ENCODE measurements around the gene NT5C2.
"Not testable (repeated sequence)": the region's sequence is repeated elsewhere in the genome, so short reads cannot be mapped to it uniquely, and the experiment has no call there.

Gene NT5C2

GRCh38 chr10:103193820-103194529 is 903 bp upstream of the NT5C2 start:
- peak overlapping the region; percentile 60 for H3K4me3 ChIP-seq (ENCODE audit: low read depth, low read length)
- no peak for TF ChIP-seq POLR2A (IDR thresholded peaks at IDR 0.05; ENCODE audit: extremely low read depth, insufficient read length)
- TF ChIP-seq MAX (IDR thresholded peaks at IDR 0.05; ENCODE audit: low read depth, low read length), result no peak
- TF ChIP-seq, protein P1, sequence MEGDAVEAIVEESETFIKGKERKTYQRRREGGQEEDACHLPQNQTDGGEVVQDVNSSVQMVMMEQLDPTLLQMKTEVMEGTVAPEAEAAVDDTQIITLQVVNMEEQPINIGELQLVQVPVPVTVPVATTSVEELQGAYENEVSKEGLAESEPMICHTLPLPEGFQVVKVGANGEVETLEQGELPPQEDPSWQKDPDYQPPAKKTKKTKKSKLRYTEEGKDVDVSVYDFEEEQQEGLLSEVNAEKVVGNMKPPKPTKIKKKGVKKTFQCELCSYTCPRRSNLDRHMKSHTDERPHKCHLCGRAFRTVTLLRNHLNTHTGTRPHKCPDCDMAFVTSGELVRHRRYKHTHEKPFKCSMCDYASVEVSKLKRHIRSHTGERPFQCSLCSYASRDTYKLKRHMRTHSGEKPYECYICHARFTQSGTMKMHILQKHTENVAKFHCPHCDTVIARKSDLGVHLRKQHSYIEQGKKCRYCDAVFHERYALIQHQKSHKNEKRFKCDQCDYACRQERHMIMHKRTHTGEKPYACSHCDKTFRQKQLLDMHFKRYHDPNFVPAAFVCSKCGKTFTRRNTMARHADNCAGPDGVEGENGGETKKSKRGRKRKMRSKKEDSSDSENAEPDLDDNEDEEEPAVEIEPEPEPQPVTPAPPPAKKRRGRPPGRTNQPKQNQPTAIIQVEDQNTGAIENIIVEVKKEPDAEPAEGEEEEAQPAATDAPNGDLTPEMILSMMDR (IDR thresholded peaks at IDR 0.05; ENCODE audit: low read depth, low read length), result no peak
- no peak for TF ChIP-seq MYC (IDR thresholded peaks at IDR 0.05; ENCODE audit: low read depth, low read length)
- DNase-seq (ENCODE audit: low read depth), result peak; percentile 63

DNA sequence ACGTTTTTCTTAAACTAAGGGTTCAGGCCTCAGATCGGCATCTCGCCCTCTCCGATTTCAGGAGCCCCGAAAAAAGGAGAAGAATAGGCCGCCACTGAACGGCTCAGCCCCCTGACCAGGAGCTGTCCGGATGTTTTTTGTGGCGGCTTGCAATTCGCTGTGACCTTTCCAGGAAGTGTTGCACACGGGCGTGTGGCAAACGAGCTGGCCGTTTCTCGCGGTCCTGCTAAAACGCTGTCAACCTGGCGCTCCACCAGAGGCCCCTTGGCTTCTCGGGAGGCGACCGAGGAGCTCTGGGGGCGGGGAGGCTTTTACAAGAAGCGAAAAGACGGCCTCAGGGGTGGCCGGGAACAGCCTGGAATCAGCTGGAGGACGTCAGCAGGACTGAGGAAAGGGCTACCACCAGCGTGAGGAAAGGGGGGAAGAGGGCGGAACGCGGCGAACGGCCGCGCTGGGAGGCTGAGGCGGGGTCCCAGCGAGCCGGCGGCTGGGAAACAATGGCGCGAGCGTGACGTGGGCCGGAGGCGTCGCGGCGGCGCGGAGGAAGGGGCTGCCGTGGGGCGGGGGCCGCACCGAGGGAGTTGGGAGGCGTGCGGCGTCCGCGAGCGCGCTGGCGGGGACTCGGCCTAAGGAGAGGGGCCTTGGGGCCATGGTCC is 493 bp downstream of the NT5C2 start:
- TF ChIP-seq, protein P1 (IDR thresholded peaks at IDR 0.05; ENCODE audit: low read depth, low read length), result no peak
- peak; percentile 73 for TF ChIP-seq MAX (IDR thresholded peaks at IDR 0.05; ENCODE audit: low read depth, low read length)
- peak; percentile 88 for TF ChIP-seq MYC (IDR thresholded peaks at IDR 0.05; ENCODE audit: low read depth, low read length)
- TF ChIP-seq POLR2A (IDR thresholded peaks at IDR 0.05; ENCODE audit: extremely low read depth, insufficient read length), result peak; percentile 72
- peak; percentile 97 for DNase-seq (ENCODE audit: low read depth)
- peak overlapping the region; percentile 81 for H3K4me3 ChIP-seq (ENCODE audit: low read depth, low read length)

DNA sequence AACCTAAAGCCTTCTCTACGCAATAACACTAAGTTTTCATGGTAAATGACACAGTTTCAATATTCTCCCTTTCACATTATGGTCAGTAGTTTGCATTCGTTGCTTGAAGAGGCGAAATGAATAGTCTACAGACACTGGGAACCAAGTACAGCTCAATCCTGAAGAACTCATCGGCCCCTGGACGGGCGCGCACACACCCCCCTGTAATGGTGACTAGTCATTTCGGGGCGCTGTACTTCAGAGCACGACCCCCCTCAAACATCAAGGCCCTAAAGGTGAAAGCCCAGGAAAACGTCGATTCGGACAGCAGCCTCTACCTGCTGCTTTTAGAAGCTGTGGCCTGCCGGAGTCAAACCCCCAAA is 1.0 kb downstream of the NT5C2 start:
- TF ChIP-seq MAX (IDR thresholded peaks at IDR 0.05; ENCODE audit: low read depth, low read length) (no peak), MYC (IDR thresholded peaks at IDR 0.05; ENCODE audit: low read depth, low read length) (no peak), POLR2A (IDR thresholded peaks at IDR 0.05; ENCODE audit: extremely low read depth, insufficient read length) (no peak)
- TF ChIP-seq, protein P1 (IDR thresholded peaks at IDR 0.05; ENCODE audit: low read depth, low read length), result no peak
- DNase-seq (ENCODE audit: low read depth), result no peak
- H3K4me3 ChIP-seq (ENCODE audit: low read depth, low read length), result peak overlapping the region; percentile 81

DNA sequence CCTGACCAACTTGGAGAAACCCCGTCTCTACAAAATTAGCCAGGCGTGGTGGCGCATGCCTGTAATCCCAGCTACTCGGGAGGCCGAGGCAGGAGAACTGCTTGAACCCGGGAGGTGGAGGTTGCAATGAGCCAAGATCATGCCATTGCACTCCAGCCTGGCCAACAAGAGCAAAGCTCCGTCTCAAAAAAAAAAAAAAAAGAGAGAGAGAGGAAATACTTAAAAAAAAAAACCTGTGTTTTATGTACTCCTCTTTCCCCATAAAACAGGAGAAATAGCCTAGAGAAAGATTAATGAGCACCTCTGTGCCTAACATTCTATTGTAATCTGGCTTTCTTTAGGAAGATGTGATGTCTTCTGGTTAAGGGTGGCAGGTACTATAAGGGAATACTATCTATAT is 1.9 kb downstream of the NT5C2 start:
- peak overlapping the region; percentile 81 for H3K4me3 ChIP-seq (ENCODE audit: low read depth, low read length)
- not testable (repeated sequence) for DNase-seq (ENCODE audit: low read depth)

DNA sequence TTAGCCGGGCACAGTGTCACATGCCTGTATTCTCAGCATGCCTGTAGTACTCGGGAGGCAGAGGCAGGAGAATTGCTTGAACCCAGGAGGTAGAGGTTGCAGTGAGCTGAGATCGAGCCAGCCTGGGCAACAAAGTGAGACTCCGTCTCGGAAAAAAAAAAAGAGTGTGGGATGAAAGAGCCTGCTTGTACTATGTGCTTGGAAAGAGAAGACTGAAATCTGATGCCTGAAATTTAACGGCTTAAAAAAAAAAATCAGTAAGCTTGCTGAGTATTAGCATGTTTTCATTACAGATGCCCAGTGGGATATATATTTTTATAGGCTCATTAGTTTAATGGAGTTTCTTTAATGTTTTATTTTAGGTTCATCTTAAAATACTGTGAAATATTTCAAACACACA is 4.2 kb downstream of the NT5C2 start:
- H3K4me3 ChIP-seq (ENCODE audit: low read depth, low read length), result no peak overlapping the region
- TF ChIP-seq, protein P1 (IDR thresholded peaks at IDR 0.05; ENCODE audit: low read depth, low read length), result no peak
- TF ChIP-seq MAX (IDR thresholded peaks at IDR 0.05; ENCODE audit: low read depth, low read length) (no peak), POLR2A (IDR thresholded peaks at IDR 0.05; ENCODE audit: extremely low read depth, insufficient read length) (no peak), MYC (IDR thresholded peaks at IDR 0.05; ENCODE audit: low read depth, low read length) (no peak)
- no peak for DNase-seq (ENCODE audit: low read depth)

GRCh38 chr10:103186128-103186527 is 6.9 kb downstream of the NT5C2 start:
- no peak overlapping the region for H3K4me3 ChIP-seq (ENCODE audit: low read depth, low read length)
- TF ChIP-seq MYC (IDR thresholded peaks at IDR 0.05; ENCODE audit: low read depth, low read length), result no peak
- TF ChIP-seq, protein P1 (IDR thresholded peaks at IDR 0.05; ENCODE audit: low read depth, low read length), result no peak
- TF ChIP-seq MAX (IDR thresholded peaks at IDR 0.05; ENCODE audit: low read depth, low read length), result no peak
- TF ChIP-seq POLR2A (IDR thresholded peaks at IDR 0.05; ENCODE audit: extremely low read depth, insufficient read length), result no peak
- DNase-seq (ENCODE audit: low read depth), result no peak

All from NB4 (cell line).